ENCODE measurements around the gene PLXNC1. TPM values are rescaled to one million over a fixed set of nuclear protein-coding genes. Genes with fewer than 3 reads are reported as not detected.

The PLXNC1 gene
- polyA plus RNA-seq, 1 donor (not counting 4 experiments of a cell fraction or from before 2014, with no cell fraction given), result 0.17 TPM

- peak overlapping the region; percentile 8 for H3K4me2 ChIP-seq (ENCODE audit: control insufficient read depth, extremely low read depth, insufficient read depth, low read depth, low read length)
- H3K4me3 ChIP-seq (ENCODE audit: control insufficient read depth in 2 of 3, extremely low read depth in 1 of 3, insufficient read depth in 2 of 3, low read depth in 1 of 3, low read length in 3 of 3), result no peak overlapping the region
- H3K36me3 ChIP-seq (ENCODE audit: control insufficient read depth in 2 of 2, extremely low read depth in 1 of 2, insufficient read depth in 2 of 2, low read length in 2 of 2), result no peaks in the 10 kb centered on the region
- no peaks in the 10 kb centered on the region for H3K9me1 ChIP-seq (ENCODE audit: control insufficient read depth, extremely low read depth, insufficient read depth, low read length)
- H3K9ac ChIP-seq (ENCODE audit: control insufficient read depth, extremely low read depth, insufficient read depth, low read length), result no peak overlapping the region
- dilution Hi-C loops (cut with MboI; ENCODE audit: extremely low pct_ligation_motif_present, low sequenced_read_pairs), result no loop called here
- no peak overlapping the region for H2AFZ ChIP-seq (ENCODE audit: control insufficient read depth, low read length)
- H3K4me1 ChIP-seq (ENCODE audit: control insufficient read depth, extremely low read depth, insufficient read depth, low read length), result peaks cover 4% of the 10 kb centered on the region
- H4K20me1 ChIP-seq (ENCODE audit: control insufficient read depth, extremely low read depth, insufficient read depth, low read length), result no peaks in the 10 kb centered on the region
- no peaks in the 10 kb centered on the region for H3K9me3 ChIP-seq (ENCODE audit: control insufficient read depth, low read depth, low read length)
- no peak for DNase-seq (ENCODE audit: low read depth, low spot score)
- no peaks in the 10 kb centered on the region for H3K27me3 ChIP-seq (ENCODE audit: control insufficient read depth, extremely low read depth, insufficient read depth, low read length)
- H3K79me2 ChIP-seq (ENCODE audit: control insufficient read depth, insufficient read depth, low read length), result no peaks in the 10 kb centered on the region
- H3K27ac ChIP-seq (ENCODE audit: control insufficient read depth, insufficient read depth, low read length), result no peak overlapping the region
- FAIRE-seq, result peak; percentile 58
- TF ChIP-seq, protein P1, sequence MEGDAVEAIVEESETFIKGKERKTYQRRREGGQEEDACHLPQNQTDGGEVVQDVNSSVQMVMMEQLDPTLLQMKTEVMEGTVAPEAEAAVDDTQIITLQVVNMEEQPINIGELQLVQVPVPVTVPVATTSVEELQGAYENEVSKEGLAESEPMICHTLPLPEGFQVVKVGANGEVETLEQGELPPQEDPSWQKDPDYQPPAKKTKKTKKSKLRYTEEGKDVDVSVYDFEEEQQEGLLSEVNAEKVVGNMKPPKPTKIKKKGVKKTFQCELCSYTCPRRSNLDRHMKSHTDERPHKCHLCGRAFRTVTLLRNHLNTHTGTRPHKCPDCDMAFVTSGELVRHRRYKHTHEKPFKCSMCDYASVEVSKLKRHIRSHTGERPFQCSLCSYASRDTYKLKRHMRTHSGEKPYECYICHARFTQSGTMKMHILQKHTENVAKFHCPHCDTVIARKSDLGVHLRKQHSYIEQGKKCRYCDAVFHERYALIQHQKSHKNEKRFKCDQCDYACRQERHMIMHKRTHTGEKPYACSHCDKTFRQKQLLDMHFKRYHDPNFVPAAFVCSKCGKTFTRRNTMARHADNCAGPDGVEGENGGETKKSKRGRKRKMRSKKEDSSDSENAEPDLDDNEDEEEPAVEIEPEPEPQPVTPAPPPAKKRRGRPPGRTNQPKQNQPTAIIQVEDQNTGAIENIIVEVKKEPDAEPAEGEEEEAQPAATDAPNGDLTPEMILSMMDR (optimal IDR thresholded peaks at IDR 0.05 in 1 of 3, IDR thresholded peaks at IDR 0.05 in 1 of 3, conservative IDR thresholded peaks at IDR 0.05 in 1 of 3; ENCODE audit: extremely low read depth in 1 of 3, insufficient read depth in 2 of 3, low read length in 3 of 3), result no peak
- TF ChIP-seq EZH2 (IDR thresholded peaks at IDR 0.05; ENCODE audit: low read length), result no peak
Observed at GRCh38 chr12:94289461-94290312, 141.3 kb downstream of the PLXNC1 start.

DNA sequence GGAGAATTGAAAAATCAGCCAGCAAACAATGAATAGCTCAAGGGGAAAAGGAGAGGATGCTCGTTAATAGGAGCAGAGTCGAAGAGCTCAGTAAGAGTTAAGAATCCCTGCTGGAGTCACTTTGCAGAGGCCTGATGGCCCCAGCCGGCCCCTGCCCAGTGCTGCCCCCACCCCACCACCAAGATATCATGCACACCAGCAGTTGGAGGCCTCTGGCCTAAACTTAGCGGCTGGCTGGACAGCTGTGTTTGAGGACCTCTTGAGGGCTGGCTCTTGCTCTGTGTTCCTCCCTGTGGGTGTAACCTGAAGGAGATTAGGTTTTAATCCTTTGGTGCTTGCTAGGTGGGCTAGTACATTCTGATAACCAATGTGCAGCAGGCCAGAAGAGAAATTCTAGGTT is 142.0 kb downstream of the PLXNC1 start:
- no peak overlapping the region for H3K27ac ChIP-seq (ENCODE audit: control insufficient read depth, insufficient read depth, low read length)
- no peak for TF ChIP-seq EZH2 (IDR thresholded peaks at IDR 0.05; ENCODE audit: low read length)
- TF ChIP-seq, protein P1 (optimal IDR thresholded peaks at IDR 0.05 in 1 of 3, IDR thresholded peaks at IDR 0.05 in 1 of 3, conservative IDR thresholded peaks at IDR 0.05 in 1 of 3; ENCODE audit: extremely low read depth in 1 of 3, insufficient read depth in 2 of 3, low read length in 3 of 3), result no peak
- dilution Hi-C loops (cut with MboI; ENCODE audit: extremely low pct_ligation_motif_present, low sequenced_read_pairs), result no loop called here
- H3K4me1 ChIP-seq (ENCODE audit: control insufficient read depth, extremely low read depth, insufficient read depth, low read length), result peaks cover 4% of the 10 kb centered on the region
- no peaks in the 10 kb centered on the region for H4K20me1 ChIP-seq (ENCODE audit: control insufficient read depth, extremely low read depth, insufficient read depth, low read length)
- no peaks in the 10 kb centered on the region for H3K36me3 ChIP-seq (ENCODE audit: control insufficient read depth in 2 of 2, extremely low read depth in 1 of 2, insufficient read depth in 2 of 2, low read length in 2 of 2)
- H3K9me1 ChIP-seq (ENCODE audit: control insufficient read depth, extremely low read depth, insufficient read depth, low read length), result no peaks in the 10 kb centered on the region
- H3K27me3 ChIP-seq (ENCODE audit: control insufficient read depth, extremely low read depth, insufficient read depth, low read length), result no peaks in the 10 kb centered on the region
- FAIRE-seq, result no peak
- no peaks in the 10 kb centered on the region for H3K9me3 ChIP-seq (ENCODE audit: control insufficient read depth, low read depth, low read length)
- H3K9ac ChIP-seq (ENCODE audit: control insufficient read depth, extremely low read depth, insufficient read depth, low read length), result no peak overlapping the region
- DNase-seq (ENCODE audit: low read depth, low spot score), result no peak
- H3K4me3 ChIP-seq (ENCODE audit: control insufficient read depth in 2 of 3, extremely low read depth in 1 of 3, insufficient read depth in 2 of 3, low read depth in 1 of 3, low read length in 3 of 3), result no peak overlapping the region
- no peak overlapping the region for H2AFZ ChIP-seq (ENCODE audit: control insufficient read depth, low read length)
- H3K79me2 ChIP-seq (ENCODE audit: control insufficient read depth, insufficient read depth, low read length), result no peaks in the 10 kb centered on the region
- no peak overlapping the region for H3K4me2 ChIP-seq (ENCODE audit: control insufficient read depth, extremely low read depth, insufficient read depth, low read depth, low read length)
